HEK293 (cell line): ENCODE measurements around the gene EFHC1.
A peak's percentile ranks its signal among the peaks of the same experiment; 100 is the strongest.

Experiments used
- CTCF ChIA-PET: fragments of 350-600 bp; formaldehyde crosslinking; extraction: SDS; loops from one replicate; lab custom pipeline; 2021; ENCODE audit warnings: antibody characterized with exemption; lab: Yijun Ruan, JAX
- POLR2A ChIA-PET: fragments of 300-600 bp; formaldehyde crosslinking; extraction: SDS; loops from one replicate; lab custom pipeline; 2020; ENCODE audit warnings: antibody characterized with exemption, inconsistent platforms; lab: Yijun Ruan, JAX
- H3K27ac ChIP-seq: fragments of 200-500 bp; sonication (Bioruptor generic); 2 replicates; pipeline ENCODE4 v1.5.1; 2014; ENCODE audit warnings: low read depth, low read length, control low read depth, inconsistent platforms; ENCODE audit errors: extremely low read depth
- H3K36me3 ChIP-seq, 2 experiments: fragments of 200-500 bp in 1 of 2; sonication (Bioruptor generic) in 1 of 2; 1 replicate in 1 of 2; 2 replicates in 1 of 2; pipeline ENCODE4 v1.5.1; 2014 to 2017; ENCODE audit warnings: inconsistent platforms in 2 of 2, low read length in 2 of 2; ENCODE audit not compliant: control insufficient read depth in 2 of 2, insufficient read depth in 1 of 2
- H3K4me1 ChIP-seq: fragments of 200-500 bp; sonication (Bioruptor generic); 2 replicates; pipeline ENCODE4 v1.5.1; 2014; ENCODE audit warnings: mild to moderate bottlenecking, low read length, inconsistent platforms; ENCODE audit not compliant: control insufficient read depth, insufficient read depth
- H3K4me3 ChIP-seq: 2 replicates; pipeline ENCODE4 v1.5.1; 2011; ENCODE audit warnings: low read depth, mild to moderate bottlenecking, control low read depth, low read length, moderate library complexity
- H3K9me3 ChIP-seq: fragments of 200-500 bp; sonication (Bioruptor generic); 2 replicates; pipeline ENCODE4 v1.5.1; 2014; ENCODE audit warnings: low read depth, low read length, inconsistent platforms; ENCODE audit not compliant: control insufficient read depth, insufficient read depth
- GFI1B ChIP-seq: fragments of 450-650 bp; formaldehyde crosslinking; IDR thresholded peaks from 2 replicates; pipeline ENCODE4 v1.5.1; 2016; ENCODE audit warnings: missing biosample characterization, missing genetic modification characterization
- GLI2 ChIP-seq: fragments of 450-650 bp; formaldehyde crosslinking; IDR thresholded peaks from 2 replicates; pipeline ENCODE4; 2017; ENCODE audit warnings: missing biosample characterization, missing genetic modification characterization, low read depth, borderline replicate concordance
- KLF10 ChIP-seq: fragments of 450-650 bp; IDR thresholded peaks from 2 replicates; pipeline ENCODE4 v1.5.1; 2018; ENCODE audit warnings: missing biosample characterization, mild to moderate bottlenecking, missing genetic modification characterization
- KLF9 ChIP-seq: fragments of 450-650 bp; formaldehyde crosslinking; IDR thresholded peaks from 2 replicates; pipeline ENCODE4 v1.5.1; 2016; ENCODE audit warnings: missing biosample characterization, missing genetic modification characterization, low read depth
- OSR2 ChIP-seq: fragments of 450-650 bp; formaldehyde crosslinking; IDR thresholded peaks from 2 replicates; pipeline ENCODE4 v1.5.1; 2016; ENCODE audit warnings: missing biosample characterization, missing genetic modification characterization
- SALL2 ChIP-seq: fragments of 450-650 bp; formaldehyde crosslinking; IDR thresholded peaks from 2 replicates; pipeline ENCODE4 v1.5.0; 2017; ENCODE audit warnings: missing biosample characterization, mild to moderate bottlenecking, missing genetic modification characterization, borderline replicate concordance
- SETDB1 ChIP-seq: IDR thresholded peaks from one replicate; pipeline ENCODE4 v1.6.1; 2017; ENCODE audit warnings: mild to moderate bottlenecking, low read length, moderate library complexity, mixed read lengths; ENCODE audit not compliant: insufficient read length
- ZBTB1 ChIP-seq: fragments of 450-650 bp; formaldehyde crosslinking; IDR thresholded peaks from 2 replicates; pipeline ENCODE4 v1.5.1; 2016; ENCODE audit warnings: missing biosample characterization, missing genetic modification characterization
- ZBTB17 ChIP-seq: fragments of 450-650 bp; formaldehyde crosslinking; IDR thresholded peaks from 2 replicates; pipeline ENCODE4 v1.5.1; 2016; ENCODE audit warnings: missing biosample characterization, missing genetic modification characterization
- ZEB2 ChIP-seq: fragments of 450-650 bp; formaldehyde crosslinking; IDR thresholded peaks from 2 replicates; pipeline ENCODE4 v1.5.1; 2016; ENCODE audit warnings: missing biosample characterization, missing genetic modification characterization
- ZNF2 ChIP-seq: fragments of 450-650 bp; formaldehyde crosslinking; IDR thresholded peaks from 2 replicates; pipeline ENCODE4 v1.5.1; 2016; ENCODE audit warnings: missing biosample characterization, missing genetic modification characterization
- ZNF221 ChIP-seq: fragments of 450-650 bp; formaldehyde crosslinking; IDR thresholded peaks from 2 replicates; pipeline ENCODE4 v1.5.1; 2017; ENCODE audit warnings: missing biosample characterization, missing genetic modification characterization, borderline replicate concordance
- ZNF23 ChIP-seq: fragments of 450-650 bp; formaldehyde crosslinking; IDR thresholded peaks from 2 replicates; pipeline ENCODE4 v1.5.1; 2016; ENCODE audit warnings: missing biosample characterization, missing genetic modification characterization, borderline replicate concordance
- ZNF239 ChIP-seq: fragments of 450-650 bp; formaldehyde crosslinking; IDR thresholded peaks from 2 replicates; pipeline ENCODE4 v1.5.1; 2016; ENCODE audit warnings: missing biosample characterization, missing genetic modification characterization
- ZNF248 ChIP-seq: fragments of 450-650 bp; formaldehyde crosslinking; IDR thresholded peaks from 2 replicates; pipeline ENCODE4 v1.5.1; 2017; ENCODE audit warnings: missing biosample characterization, missing genetic modification characterization
- ZNF335 ChIP-seq: fragments of 450-650 bp; formaldehyde crosslinking; conservative IDR thresholded peaks from 2 replicates; pipeline ENCODE4 v1.5.1; 2016; ENCODE audit warnings: missing biosample characterization, missing genetic modification characterization
- ZNF473 ChIP-seq: fragments of 450-650 bp; formaldehyde crosslinking; IDR thresholded peaks from 2 replicates; pipeline ENCODE4 v1.5.1; 2017; ENCODE audit warnings: missing biosample characterization, missing genetic modification characterization
- ZNF654 ChIP-seq: fragments of 450-650 bp; formaldehyde crosslinking; IDR thresholded peaks from 2 replicates; pipeline ENCODE4 v1.5.1; 2016; ENCODE audit warnings: low read depth, missing biosample characterization, missing genetic modification characterization
- ZNF658 ChIP-seq: fragments of 450-650 bp; formaldehyde crosslinking; IDR thresholded peaks from 2 replicates; pipeline ENCODE4; 2016; ENCODE audit warnings: missing biosample characterization, missing genetic modification characterization
- ZSCAN30 ChIP-seq: fragments of 450-650 bp; IDR thresholded peaks from 2 replicates; pipeline ENCODE4 v1.5.1; 2018; ENCODE audit warnings: missing biosample characterization, mild to moderate bottlenecking, missing genetic modification characterization, moderate library complexity
- TF ChIP-seq, protein P1 (sequence below): fragments of 450-650 bp; formaldehyde crosslinking; IDR thresholded peaks from 2 replicates; pipeline ENCODE4 v1.5.1; 2016; ENCODE audit warnings: missing biosample characterization, missing genetic modification characterization
- TF ChIP-seq, protein P2 (sequence below): fragments of 450-650 bp; formaldehyde crosslinking; IDR thresholded peaks from 2 replicates; pipeline ENCODE4 v1.5.1; 2016; ENCODE audit warnings: missing biosample characterization, missing genetic modification characterization

EFHC1 gene

DNA sequence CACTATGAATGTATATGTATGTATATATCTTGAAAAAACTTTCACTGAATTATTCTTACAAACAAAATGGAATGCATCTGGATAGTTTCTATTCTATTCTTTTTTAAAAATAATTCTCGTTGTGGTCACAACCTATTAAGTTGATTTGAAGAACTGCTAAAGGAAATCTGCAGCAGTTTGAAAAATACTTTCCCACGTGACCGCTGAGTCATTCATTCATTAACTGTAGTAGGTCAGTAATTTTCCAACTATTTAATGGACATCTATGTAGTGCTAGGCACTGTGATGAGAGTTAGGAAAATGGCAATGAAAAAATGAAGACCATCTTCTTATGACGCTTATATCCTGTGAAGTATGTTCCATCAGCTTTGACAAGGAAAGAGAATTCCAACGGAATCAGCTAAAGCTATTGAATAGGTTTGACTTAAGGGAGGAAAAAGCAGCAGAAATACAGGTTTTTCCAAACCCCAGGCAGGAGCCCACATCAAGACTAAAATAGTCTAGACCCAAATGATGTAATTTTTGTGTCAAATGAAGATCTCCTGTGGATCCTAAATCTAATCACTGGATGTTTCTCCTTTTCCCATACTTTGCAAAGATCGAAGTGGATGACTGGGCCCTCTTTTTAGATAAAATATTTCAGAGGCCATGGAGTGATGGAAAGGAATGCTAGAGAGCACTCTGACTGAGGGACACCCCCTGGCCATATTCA, 4.1 kb upstream of the EFHC1 start:
- CTCF ChIA-PET, result interaction anchor here (0.6 to 8.2 kb wide), 43 partner anchors 8 to 803 kb away, joined by 3 to 104 read pairs (median 5); no protein-coding TSS in a partner anchor
- no peaks in the 10 kb centered on the region for H3K9me3 ChIP-seq
- no peak overlapping the region for H3K4me3 ChIP-seq
- POLR2A ChIA-PET, result interaction anchor here (1.3 kb wide), 1 partner anchor 88 kb away, joined by 4 read pairs; no protein-coding TSS in a partner anchor
- H3K4me1 ChIP-seq, result 0 out of 2 replicates have a peak, but pooled peaks cover 3% of the 10 kb centered on the region
- no peak overlapping the region for H3K27ac ChIP-seq
- no peaks in the 10 kb centered on the region for H3K36me3 ChIP-seq
- TF ChIP-seq ZNF473, result no peak
- no peak for TF ChIP-seq ZNF239
- TF ChIP-seq ZBTB17 (tag by site-specific recombination), result no peak
- TF ChIP-seq ZNF23, result no peak
- TF ChIP-seq OSR2 (tag by site-specific recombination), result no peak
- TF ChIP-seq, protein P1, sequence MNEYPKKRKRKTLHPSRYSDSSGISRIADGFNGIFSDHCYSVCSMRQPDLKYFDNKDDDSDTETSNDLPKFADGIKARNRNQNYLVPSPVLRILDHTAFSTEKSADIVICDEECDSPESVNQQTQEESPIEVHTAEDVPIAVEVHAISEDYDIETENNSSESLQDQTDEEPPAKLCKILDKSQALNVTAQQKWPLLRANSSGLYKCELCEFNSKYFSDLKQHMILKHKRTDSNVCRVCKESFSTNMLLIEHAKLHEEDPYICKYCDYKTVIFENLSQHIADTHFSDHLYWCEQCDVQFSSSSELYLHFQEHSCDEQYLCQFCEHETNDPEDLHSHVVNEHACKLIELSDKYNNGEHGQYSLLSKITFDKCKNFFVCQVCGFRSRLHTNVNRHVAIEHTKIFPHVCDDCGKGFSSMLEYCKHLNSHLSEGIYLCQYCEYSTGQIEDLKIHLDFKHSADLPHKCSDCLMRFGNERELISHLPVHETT (tag by site-specific recombination), result no peak
- no peak; the same call in 1 of the 2 replicates for TF ChIP-seq ZEB2 (tag by site-specific recombination)
- TF ChIP-seq ZNF658 (tag by site-specific recombination), result no peak
- no peak for TF ChIP-seq GLI2 (tag by site-specific recombination)
- TF ChIP-seq, all 188 proteins: peak for 0

DNA sequence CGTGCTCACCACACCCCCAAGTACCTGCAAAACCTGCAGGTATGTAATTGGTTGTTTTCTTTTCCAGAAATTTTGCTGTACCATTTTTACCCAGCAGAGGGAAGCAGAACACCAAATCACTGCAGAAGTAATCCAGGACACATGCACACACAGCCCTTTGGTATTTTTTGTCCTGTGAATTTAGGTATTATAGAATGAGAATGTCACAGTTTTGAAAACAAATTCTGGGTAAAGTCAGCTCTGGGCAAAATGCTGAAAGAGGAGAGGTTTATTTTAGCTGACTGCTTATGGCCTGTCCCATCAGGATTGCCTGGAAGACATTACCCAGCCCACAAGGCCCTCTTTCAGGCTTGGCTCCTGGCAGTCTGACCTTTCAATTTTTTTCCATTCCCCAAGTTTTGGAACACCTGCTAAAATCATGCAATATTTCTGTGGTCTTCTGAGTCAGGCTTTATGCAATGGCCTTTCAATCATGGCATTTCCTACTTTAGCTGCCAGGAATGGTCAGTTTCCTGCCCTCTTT, 3.5 kb upstream of the EFHC1 start:
- H3K27ac ChIP-seq, result no peak overlapping the region
- CTCF ChIA-PET, result interaction anchor here (0.6 to 8.2 kb wide), 42 partner anchors 9 to 282 kb away, joined by 3 to 104 read pairs (median 6); no protein-coding TSS in a partner anchor
- no peak overlapping the region for H3K4me3 ChIP-seq
- no peaks in the 10 kb centered on the region for H3K36me3 ChIP-seq
- POLR2A ChIA-PET, result interaction anchor here (1.3 kb wide), 1 partner anchor 88 kb away, joined by 4 read pairs; no protein-coding TSS in a partner anchor
- TF ChIP-seq SALL2 (tag by site-specific recombination), result no peak
- TF ChIP-seq ZSCAN30, result peak; percentile 57; the same call in 1 of the 2 replicates
- no peak for TF ChIP-seq ZBTB1 (tag by site-specific recombination)
- TF ChIP-seq SETDB1, result no peak
- TF ChIP-seq, protein P2, sequence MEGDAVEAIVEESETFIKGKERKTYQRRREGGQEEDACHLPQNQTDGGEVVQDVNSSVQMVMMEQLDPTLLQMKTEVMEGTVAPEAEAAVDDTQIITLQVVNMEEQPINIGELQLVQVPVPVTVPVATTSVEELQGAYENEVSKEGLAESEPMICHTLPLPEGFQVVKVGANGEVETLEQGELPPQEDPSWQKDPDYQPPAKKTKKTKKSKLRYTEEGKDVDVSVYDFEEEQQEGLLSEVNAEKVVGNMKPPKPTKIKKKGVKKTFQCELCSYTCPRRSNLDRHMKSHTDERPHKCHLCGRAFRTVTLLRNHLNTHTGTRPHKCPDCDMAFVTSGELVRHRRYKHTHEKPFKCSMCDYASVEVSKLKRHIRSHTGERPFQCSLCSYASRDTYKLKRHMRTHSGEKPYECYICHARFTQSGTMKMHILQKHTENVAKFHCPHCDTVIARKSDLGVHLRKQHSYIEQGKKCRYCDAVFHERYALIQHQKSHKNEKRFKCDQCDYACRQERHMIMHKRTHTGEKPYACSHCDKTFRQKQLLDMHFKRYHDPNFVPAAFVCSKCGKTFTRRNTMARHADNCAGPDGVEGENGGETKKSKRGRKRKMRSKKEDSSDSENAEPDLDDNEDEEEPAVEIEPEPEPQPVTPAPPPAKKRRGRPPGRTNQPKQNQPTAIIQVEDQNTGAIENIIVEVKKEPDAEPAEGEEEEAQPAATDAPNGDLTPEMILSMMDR, result peak; percentile 71
- TF ChIP-seq ZNF2, result 0 out of 2 replicates have a peak, but pooled peaks have one; percentile 21
- peak; percentile 87 for TF ChIP-seq GFI1B (tag by site-specific recombination)
- TF ChIP-seq KLF10 (tag by site-specific recombination), result peak; percentile 57; the same call in 1 of the 2 replicates
- TF ChIP-seq KLF9 (tag by site-specific recombination), result 0 out of 2 replicates have a peak, but pooled peaks have one; percentile 22
- TF ChIP-seq ZNF248 (tag by site-specific recombination), result no peak
- TF ChIP-seq ZNF654 (tag by site-specific recombination), result peak; percentile 94
- TF ChIP-seq ZNF221, result no peak
- TF ChIP-seq ZNF335 (tag by site-specific recombination), result peak; percentile 38; the same call in 1 of the 2 replicates
- 0 out of 2 replicates have a peak, but pooled peaks have one; percentile 70 for TF ChIP-seq ZEB2 (tag by site-specific recombination)
- TF ChIP-seq ZBTB17 (tag by site-specific recombination), result 0 out of 2 replicates have a peak, but pooled peaks have one; percentile 27
- no peaks in the 10 kb centered on the region for H3K9me3 ChIP-seq
- 0 out of 2 replicates have a peak, but pooled peaks cover 3% of the 10 kb centered on the region for H3K4me1 ChIP-seq
